Fibroblast of villous mesenchyme (primary cell): ENCODE measurements around the gene XYLT1. TPM values are rescaled to one million over a fixed set of nuclear protein-coding genes. Genes with fewer than 3 reads are reported as not detected.

Experiments used
- DNase-seq: peaks from one replicate; pipeline ENCODE4 v3.0.0-alpha.2; 2010; ENCODE audit warnings: low read depth
- H3K4me3 ChIP-seq: 2 replicates; pipeline ENCODE4 v1.5.1; 2011; ENCODE audit warnings: low read depth, mild to moderate bottlenecking, low read length
- total RNA-seq: library from RNA; depleted of rRNA; stranded (reverse); fragments of >200 nt; gene quantifications from 2 replicates; pipeline ENCODE4 v1.2.3, GENCODE V29; 2012
- TF ChIP-seq, protein P1 (sequence below): IDR thresholded peaks from 2 replicates; pipeline ENCODE4 v1.5.1; 2012; ENCODE audit warnings: low read depth, mild to moderate bottlenecking, low read length; ENCODE audit not compliant: insufficient read depth

The XYLT1 gene
- total RNA-seq, 1 donor = 2.6 TPM

- no peak overlapping the region for H3K4me3 ChIP-seq
- TF ChIP-seq, protein P1, sequence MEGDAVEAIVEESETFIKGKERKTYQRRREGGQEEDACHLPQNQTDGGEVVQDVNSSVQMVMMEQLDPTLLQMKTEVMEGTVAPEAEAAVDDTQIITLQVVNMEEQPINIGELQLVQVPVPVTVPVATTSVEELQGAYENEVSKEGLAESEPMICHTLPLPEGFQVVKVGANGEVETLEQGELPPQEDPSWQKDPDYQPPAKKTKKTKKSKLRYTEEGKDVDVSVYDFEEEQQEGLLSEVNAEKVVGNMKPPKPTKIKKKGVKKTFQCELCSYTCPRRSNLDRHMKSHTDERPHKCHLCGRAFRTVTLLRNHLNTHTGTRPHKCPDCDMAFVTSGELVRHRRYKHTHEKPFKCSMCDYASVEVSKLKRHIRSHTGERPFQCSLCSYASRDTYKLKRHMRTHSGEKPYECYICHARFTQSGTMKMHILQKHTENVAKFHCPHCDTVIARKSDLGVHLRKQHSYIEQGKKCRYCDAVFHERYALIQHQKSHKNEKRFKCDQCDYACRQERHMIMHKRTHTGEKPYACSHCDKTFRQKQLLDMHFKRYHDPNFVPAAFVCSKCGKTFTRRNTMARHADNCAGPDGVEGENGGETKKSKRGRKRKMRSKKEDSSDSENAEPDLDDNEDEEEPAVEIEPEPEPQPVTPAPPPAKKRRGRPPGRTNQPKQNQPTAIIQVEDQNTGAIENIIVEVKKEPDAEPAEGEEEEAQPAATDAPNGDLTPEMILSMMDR = no peak
- no peak for DNase-seq
These were observed 319.4 kb downstream of the XYLT1 start for GRCh38 chr16:17151335-17151734.

DNA sequence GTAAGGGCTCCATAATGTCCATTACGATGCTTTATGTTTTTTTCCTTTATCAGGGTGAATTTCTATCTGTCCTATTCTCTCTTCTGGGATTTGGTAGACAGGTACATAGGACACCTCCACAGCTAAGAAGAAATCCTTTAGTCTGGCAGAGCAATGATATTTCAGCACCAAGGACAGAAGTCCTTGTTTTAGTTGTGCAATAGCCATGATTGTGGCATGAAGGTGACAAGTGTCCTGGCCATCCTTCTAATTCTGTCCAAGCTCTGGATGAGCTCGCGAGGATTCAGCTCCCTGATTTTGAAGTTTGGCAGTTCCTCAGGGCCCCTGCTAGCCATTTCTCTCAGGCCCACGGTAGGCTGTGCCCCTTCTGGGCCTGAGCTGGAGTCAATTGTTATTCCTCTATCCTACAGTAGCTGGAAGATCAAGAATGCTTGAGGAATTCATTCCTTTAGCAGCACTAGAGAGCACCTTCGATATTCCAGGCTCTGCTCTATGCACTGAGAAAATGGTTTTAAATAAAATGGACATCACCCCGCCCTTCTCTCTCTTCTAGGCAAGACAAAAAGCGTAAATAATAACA lies 320.8 kb downstream of the XYLT1 start:
- no peak overlapping the region for H3K4me3 ChIP-seq
- no peak for DNase-seq
- TF ChIP-seq, protein P1 = no peak

- TF ChIP-seq, protein P1 = no peak
- no peak for DNase-seq
- H3K4me3 ChIP-seq = no peak overlapping the region
These were observed 322.8 kb downstream of the XYLT1 start for GRCh38 chr16:17147942-17148341.

DNA sequence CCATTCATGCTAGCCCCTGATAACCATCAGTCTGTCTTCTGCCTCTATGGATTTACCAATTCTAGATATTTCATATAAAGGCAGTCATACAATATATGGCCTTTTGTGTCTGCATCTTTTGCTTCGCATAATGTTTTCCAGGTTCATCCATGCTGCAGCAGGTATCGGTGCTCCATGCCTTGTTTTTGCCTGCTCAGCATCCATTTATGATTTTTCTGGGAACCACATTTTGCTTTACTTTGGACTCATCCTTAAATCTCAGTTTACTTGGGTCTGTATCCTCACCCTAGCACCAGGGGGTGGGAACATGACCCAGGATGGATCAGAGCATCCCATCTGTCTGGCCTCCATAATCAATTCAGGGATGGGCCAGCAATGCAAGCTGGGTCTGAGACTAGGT lies 325.7 kb downstream of the XYLT1 start:
- TF ChIP-seq, protein P1 = no peak
- DNase-seq = no peak
- H3K4me3 ChIP-seq = no peak overlapping the region

- TF ChIP-seq, protein P1 = no peak
- DNase-seq = no peak
- no peak overlapping the region for H3K4me3 ChIP-seq
These were observed 326.3 kb downstream of the XYLT1 start for GRCh38 chr16:17144431-17144830.

GRCh38 chr16:17143546-17144419 lies 327.0 kb downstream of the XYLT1 start:
- TF ChIP-seq, protein P1 = no peak
- no peak overlapping the region for H3K4me3 ChIP-seq

More at GRCh38 chr16:17143546-17144419, 327.0 kb downstream of the XYLT1 start:
- no peak for DNase-seq
